ENCODE measurements around the gene NTN4.

- TF ChIP-seq EZH2 (IDR thresholded peaks at IDR 0.05; ENCODE audit: insufficient read depth, poor library complexity, severe bottlenecking) (no peak), EZH2phosphoT487 (IDR thresholded peaks at IDR 0.05; ENCODE audit: insufficient read depth, low read depth) (no peak)
Observed at GRCh38 chr12:95796982-95797289, 6.4 kb upstream of the NTN4 start.
